Neural cell (in vitro differentiated cells): Measurements from ENCODE around the gene CDHR4. TPM values are rescaled to one million over a fixed set of nuclear protein-coding genes. Genes with fewer than 3 reads are reported as not detected.

ENCODE experiments used
- H2AFZ ChIP-seq: fragments of 200-600, 300-800 bp; sonication (generic), shearing (Covaris generic); 2 replicates; pipeline ENCODE4 v1.6.0; 2014; ENCODE audit warnings: low read depth, mild to moderate bottlenecking, antibody characterized with exemption, low read length, moderate library complexity
- H3F3A ChIP-seq: fragments of 200-600 bp; shearing (Covaris generic); 2 replicates; pipeline ENCODE4 v1.6.1; 2016; ENCODE audit warnings: mild to moderate bottlenecking, moderate library complexity, mixed read lengths, antibody characterized with exemption, low read length; ENCODE audit not compliant: insufficient read depth, poor library complexity, severe bottlenecking
- H3K27ac ChIP-seq: fragments of 200-600, 300-800 bp; sonication (generic), shearing (Covaris generic); 2 replicates; pipeline ENCODE4 v1.5.1; 2014; ENCODE audit warnings: mild to moderate bottlenecking, low read length, moderate library complexity
- H3K27me3 ChIP-seq: fragments of 300-800, 200-600 bp; sonication (generic), shearing (Covaris generic); 2 replicates; pipeline ENCODE4 v1.6.0; 2014; ENCODE audit warnings: mild to moderate bottlenecking, low read depth, low read length, moderate library complexity; ENCODE audit not compliant: insufficient read depth
- H3K36me3 ChIP-seq: fragments of 300-800, 200-600 bp; sonication (generic), shearing (Covaris generic); 2 replicates; pipeline ENCODE4 v1.5.1; 2014; ENCODE audit warnings: mild to moderate bottlenecking, antibody characterized with exemption, low read length, moderate library complexity; ENCODE audit not compliant: insufficient read depth
- H3K4me2 ChIP-seq: fragments of 300-800, 200-600 bp; sonication (generic), shearing (Covaris generic); 2 replicates; pipeline ENCODE4 v1.6.0; 2014; ENCODE audit warnings: mild to moderate bottlenecking, low read length
- H3K4me3 ChIP-seq: fragments of 300-800, 200-600 bp; sonication (generic), shearing (Covaris generic); 2 replicates; pipeline ENCODE4 v1.5.1; 2014; ENCODE audit warnings: mild to moderate bottlenecking, low read length, moderate library complexity
- H3K79me2 ChIP-seq: fragments of 200-600 bp; shearing (Covaris generic); replicated peaks from 2 replicates; pipeline ENCODE4 v1.6.0; 2014; ENCODE audit warnings: mild to moderate bottlenecking, low read length, moderate library complexity; ENCODE audit not compliant: insufficient read depth
- H3K9ac ChIP-seq: fragments of 300-800, 200-600 bp; sonication (generic), shearing (Covaris generic); 2 replicates; pipeline ENCODE4 v1.6.1; 2016; ENCODE audit warnings: mild to moderate bottlenecking, low read length, mixed read lengths
- H3K9me2 ChIP-seq: fragments of 200-600 bp; shearing (Covaris generic); 2 replicates; pipeline ENCODE4 v1.6.1; 2016; ENCODE audit warnings: mild to moderate bottlenecking, low read length, mixed read lengths; ENCODE audit not compliant: insufficient read depth
- H3K9me3 ChIP-seq: fragments of 200-600, 300-800 bp; sonication (generic), shearing (Covaris generic); 2 replicates; pipeline ENCODE4 v1.6.1; 2016; ENCODE audit warnings: mild to moderate bottlenecking, mixed run types, low read length, moderate library complexity, mixed read lengths
- H4K20me1 ChIP-seq: fragments of 200-600 bp; shearing (Covaris generic); 2 replicates; pipeline ENCODE4 v1.6.1; 2016; ENCODE audit warnings: mild to moderate bottlenecking, mixed run types; ENCODE audit not compliant: insufficient read depth
- EP300 ChIP-seq: fragments of 450-650 bp; conservative IDR thresholded peaks from 2 replicates; pipeline ENCODE4 v1.6.1; 2014; ENCODE audit warnings: antibody characterized with exemption, mild to moderate bottlenecking, moderate library complexity; ENCODE audit not compliant: poor library complexity, severe bottlenecking
- EZH2 ChIP-seq: fragments of 200-600, 300-800 bp; shearing (Covaris generic), sonication (generic); IDR thresholded peaks from 2 replicates; pipeline ENCODE4 v1.6.1; 2014; ENCODE audit warnings: antibody characterized with exemption, low read length, borderline replicate concordance, mild to moderate bottlenecking; ENCODE audit not compliant: insufficient read depth, poor library complexity, severe bottlenecking
- MXI1 ChIP-seq: fragments of 450-650 bp; conservative IDR thresholded peaks from 2 replicates; pipeline ENCODE4 v1.6.1; 2014; ENCODE audit warnings: antibody characterized with exemption, mild to moderate bottlenecking; ENCODE audit not compliant: poor library complexity, severe bottlenecking
- POLR2AphosphoS5 ChIP-seq: IDR thresholded peaks from 2 replicates; pipeline ENCODE4 v1.6.1; 2012
- RAD21 ChIP-seq: fragments of 450-650 bp; conservative IDR thresholded peaks from 2 replicates; pipeline ENCODE4 v1.6.1; 2014; ENCODE audit warnings: antibody characterized with exemption, mild to moderate bottlenecking, moderate library complexity
- REST ChIP-seq: IDR thresholded peaks from 2 replicates; pipeline ENCODE4 v1.6.1; 2012; ENCODE audit warnings: borderline replicate concordance
- SMC3 ChIP-seq: fragments of 450-650 bp; conservative IDR thresholded peaks from 2 replicates; pipeline ENCODE4 v1.6.1; 2014; ENCODE audit warnings: antibody characterized with exemption, mild to moderate bottlenecking, moderate library complexity; ENCODE audit not compliant: poor library complexity
- TAF1 ChIP-seq: IDR thresholded peaks from 2 replicates; pipeline ENCODE4 v1.6.1; 2012; ENCODE audit warnings: low read depth
- polyA plus RNA-seq: library from polyadenylated mRNA; depleted of rRNA; stranded (reverse); fragments of >200 nt; gene quantifications from 2 replicates; pipeline ENCODE4 v1.2.3, GENCODE V29; 2014
- TF ChIP-seq, protein P1 (sequence below): fragments of 450-650 bp; IDR thresholded peaks from 2 replicates; pipeline ENCODE4 v1.5.1; 2014; ENCODE audit warnings: antibody characterized with exemption, mild to moderate bottlenecking, moderate library complexity; ENCODE audit not compliant: poor library complexity, severe bottlenecking

The CDHR4 gene
- polyA plus RNA-seq, 1 donor from 2014 or later: not detected

DNA sequence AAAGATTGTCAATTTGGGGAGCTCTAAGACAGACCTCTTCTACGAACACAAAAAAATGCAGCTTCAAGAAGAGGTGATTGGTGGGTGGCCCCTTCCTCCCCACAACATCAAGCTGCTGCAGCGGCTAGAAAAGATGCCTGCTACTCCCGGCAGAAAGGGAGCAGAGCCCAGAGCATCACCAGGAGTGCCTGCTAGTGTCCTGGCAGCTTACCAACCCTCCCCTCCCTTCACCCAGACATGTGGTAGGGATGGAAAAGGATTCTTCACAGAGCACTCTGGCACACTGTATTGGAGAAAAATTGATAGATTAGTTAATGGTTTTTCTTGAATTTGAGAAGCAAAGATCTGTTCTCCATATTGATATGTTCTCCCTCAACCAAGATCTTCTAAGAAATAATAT is 24.1 kb downstream of the CDHR4 start:
- Histone ChIP-seq H3F3A (no peaks in the 10 kb centered on the region), H3K9ac (no peak overlapping the region), H3K4me2 (no peak overlapping the region), H3K79me2 (peaks cover 85% of the 10 kb centered on the region), H3K9me3 (no peaks in the 10 kb centered on the region), H3K36me3 (no peaks in the 10 kb centered on the region), H3K9me2 (no peaks in the 10 kb centered on the region), H3K27ac (no peak overlapping the region), H3K27me3 (no peaks in the 10 kb centered on the region), H2AFZ (no peak overlapping the region), H3K4me3 (no peak overlapping the region), H4K20me1 (peaks cover 8% of the 10 kb centered on the region)
- TF ChIP-seq RAD21 (no peak), EP300 (no peak), POLR2AphosphoS5 (no peak), EZH2 (no peak), TAF1 (no peak), SMC3 (no peak), REST (no peak), MXI1 (no peak)
- TF ChIP-seq, protein P1, sequence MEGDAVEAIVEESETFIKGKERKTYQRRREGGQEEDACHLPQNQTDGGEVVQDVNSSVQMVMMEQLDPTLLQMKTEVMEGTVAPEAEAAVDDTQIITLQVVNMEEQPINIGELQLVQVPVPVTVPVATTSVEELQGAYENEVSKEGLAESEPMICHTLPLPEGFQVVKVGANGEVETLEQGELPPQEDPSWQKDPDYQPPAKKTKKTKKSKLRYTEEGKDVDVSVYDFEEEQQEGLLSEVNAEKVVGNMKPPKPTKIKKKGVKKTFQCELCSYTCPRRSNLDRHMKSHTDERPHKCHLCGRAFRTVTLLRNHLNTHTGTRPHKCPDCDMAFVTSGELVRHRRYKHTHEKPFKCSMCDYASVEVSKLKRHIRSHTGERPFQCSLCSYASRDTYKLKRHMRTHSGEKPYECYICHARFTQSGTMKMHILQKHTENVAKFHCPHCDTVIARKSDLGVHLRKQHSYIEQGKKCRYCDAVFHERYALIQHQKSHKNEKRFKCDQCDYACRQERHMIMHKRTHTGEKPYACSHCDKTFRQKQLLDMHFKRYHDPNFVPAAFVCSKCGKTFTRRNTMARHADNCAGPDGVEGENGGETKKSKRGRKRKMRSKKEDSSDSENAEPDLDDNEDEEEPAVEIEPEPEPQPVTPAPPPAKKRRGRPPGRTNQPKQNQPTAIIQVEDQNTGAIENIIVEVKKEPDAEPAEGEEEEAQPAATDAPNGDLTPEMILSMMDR: no peak

GRCh38 chr3:49772703-49773102 is 27.0 kb downstream of the CDHR4 start:
- Histone ChIP-seq H3K9ac (no peak overlapping the region), H3K9me2 (no peaks in the 10 kb centered on the region), H3F3A (no peaks in the 10 kb centered on the region), H3K4me3 (no peak overlapping the region), H3K4me2 (no peak overlapping the region), H4K20me1 (peaks cover 8% of the 10 kb centered on the region), H3K79me2 (peaks cover 74% of the 10 kb centered on the region), H2AFZ (no peak overlapping the region), H3K27me3 (no peaks in the 10 kb centered on the region), H3K9me3 (no peaks in the 10 kb centered on the region), H3K27ac (no peak overlapping the region), H3K36me3 (no peaks in the 10 kb centered on the region)
- TF ChIP-seq EZH2 (no peak), TAF1 (no peak), REST (no peak), SMC3 (no peak), MXI1 (no peak), POLR2AphosphoS5 (no peak), RAD21 (no peak), EP300 (no peak)
- TF ChIP-seq, protein P1: no peak
